Purkinje cell (primary cell): ENCODE measurements around the gene RGCC. TPM values are rescaled to one million over a fixed set of nuclear protein-coding genes. Genes with fewer than 3 reads are reported as not detected.

Experiments
- polyA plus RNA-seq: library from polyadenylated mRNA; unstranded; fragments of >200 nt; fragmentation: Nextera tagmentation; gene quantifications from 2 replicates; pipeline ENCODE4 v1.2.1, GENCODE V29; 2014

Gene RGCC
- 23.5 and 29.0 TPM in 2 replicates for polyA plus RNA-seq

DNA sequence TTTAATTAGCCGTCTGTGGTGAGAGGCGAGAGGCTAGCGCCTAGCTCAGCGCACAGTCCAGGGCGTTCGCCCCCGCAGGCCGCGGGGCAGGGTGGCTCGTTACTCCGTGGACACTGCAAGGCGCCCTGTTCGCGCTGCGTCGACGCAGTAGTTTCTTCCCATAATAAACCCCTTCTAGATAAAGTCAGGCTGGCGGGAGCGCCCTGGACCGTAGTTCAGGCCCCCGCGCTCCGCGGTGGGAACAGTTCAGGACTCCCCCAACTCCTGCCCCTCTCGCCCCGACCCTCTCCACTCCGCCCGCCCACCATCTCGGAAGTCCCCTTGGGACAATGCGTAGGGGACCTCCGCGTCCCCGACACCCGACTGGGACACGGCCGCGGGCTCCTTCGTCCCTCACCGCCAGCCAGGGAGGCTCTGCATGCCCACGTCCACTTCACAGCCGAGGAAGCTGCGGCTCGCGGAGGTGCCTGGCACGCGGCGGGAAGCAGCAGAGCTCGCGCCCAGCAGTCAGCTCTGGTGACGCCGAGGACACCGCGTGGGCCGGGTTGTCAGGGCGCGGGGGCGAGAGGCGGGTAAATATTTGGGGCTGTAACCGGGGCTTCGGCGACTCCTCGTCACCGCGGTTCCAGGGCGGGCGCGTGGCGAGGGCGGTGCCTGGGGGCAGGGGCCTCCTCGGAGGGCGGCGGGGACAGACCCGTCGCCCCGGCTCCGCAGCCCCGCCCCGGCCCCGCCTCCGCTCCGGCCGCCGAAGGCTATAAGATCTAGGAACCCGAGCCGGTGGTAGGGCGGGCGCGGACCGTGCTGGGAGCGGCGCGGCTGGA is at the start of gene RGCC:
TSS of gene RGCC (plus strand) at position 783 of the 821 bp plus-strand sequence. CDS start 158 bp downstream, outside the sequence.

Other genes starting within 250 kb of the RGCC start
- 20.8 and 20.9 TPM in 2 replicates for gene MTRF1, start 194.0 kb upstream of the RGCC start, polyA plus RNA-seq
- 6.3 and 7.1 TPM in 2 replicates for gene NAA16, start 146.3 kb upstream of the RGCC start, polyA plus RNA-seq